ENCODE results near the gene YPEL2.

The YPEL2 gene

GRCh38 chr17:59356543-59357218 is 25.2 kb downstream of the YPEL2 start:
- DNase-seq (ENCODE audit: low read depth, low spot score): peak; percentile 43

- DNase-seq (ENCODE audit: low read depth, low spot score): peak; percentile 80
Measured at GRCh38 chr17:59357219-59357697, 25.8 kb downstream of the YPEL2 start.

DNA sequence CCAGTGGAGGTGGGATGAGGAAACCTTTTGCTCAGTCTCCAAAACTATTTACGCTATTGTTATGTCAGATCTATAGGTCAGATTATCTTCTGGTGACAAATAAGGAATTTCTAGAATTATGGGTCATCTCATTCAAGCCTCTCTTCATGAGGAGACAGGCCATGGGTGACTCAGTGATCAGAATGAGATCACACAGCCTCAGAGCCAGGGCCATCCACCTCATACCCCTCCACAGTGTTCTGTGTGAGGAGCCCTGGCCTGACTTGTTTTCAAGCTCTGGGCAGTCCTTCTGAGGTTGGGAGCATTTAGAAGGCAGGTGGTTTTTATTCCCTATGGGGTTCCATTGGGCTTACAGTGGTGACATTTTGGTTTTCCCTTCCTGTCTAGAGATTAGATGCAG is 26.5 kb downstream of the YPEL2 start:
- peak; percentile 60 for DNase-seq (ENCODE audit: low read depth, low spot score)

GRCh38 chr17:59361386-59361785 is 29.9 kb downstream of the YPEL2 start:
- no peak for DNase-seq (ENCODE audit: low read depth, low spot score)

DNA sequence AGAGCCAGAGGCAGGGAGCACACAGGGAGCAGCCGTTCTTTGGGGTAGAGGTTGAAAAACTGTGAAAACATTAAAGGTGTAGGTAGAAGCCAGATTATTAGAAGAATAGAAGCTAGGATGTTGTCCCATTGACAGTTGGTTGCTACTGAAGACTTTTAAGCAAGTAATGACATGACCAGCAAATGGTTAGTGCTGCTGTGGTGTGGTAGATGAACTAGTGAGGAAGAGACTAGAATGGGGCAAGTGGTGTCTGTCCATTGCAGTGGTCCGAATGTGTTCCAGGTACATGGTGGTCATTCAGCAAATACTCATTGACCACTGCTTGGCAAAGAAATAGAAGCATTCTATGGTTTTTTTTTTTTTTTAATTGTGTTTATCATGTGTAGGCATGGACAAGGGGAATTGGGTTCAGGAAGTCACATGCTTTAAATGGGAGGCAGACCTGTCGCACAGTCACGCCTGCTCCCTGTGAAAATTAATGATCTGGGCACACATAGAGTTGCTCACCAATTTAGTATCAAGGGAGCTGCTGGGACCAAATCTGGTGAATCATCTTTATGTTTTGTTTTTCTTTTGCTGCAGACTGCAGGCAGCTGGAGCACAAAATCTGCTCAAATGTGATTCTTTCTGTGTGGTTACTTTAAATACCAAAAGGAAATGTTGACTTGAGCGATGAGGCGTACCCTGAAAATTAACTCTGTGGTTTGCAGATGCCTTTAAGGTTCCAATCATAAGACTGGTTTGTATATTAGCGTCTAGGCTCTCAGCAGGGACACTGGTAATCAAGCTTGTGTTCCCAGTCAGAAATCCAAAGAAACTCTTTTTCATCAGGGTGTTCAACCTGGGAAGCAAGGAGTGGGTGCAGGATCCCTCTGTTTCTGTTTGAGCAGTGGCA is 30.7 kb downstream of the YPEL2 start:
- peak; percentile 90 for DNase-seq (ENCODE audit: low read depth, low spot score)

DNA sequence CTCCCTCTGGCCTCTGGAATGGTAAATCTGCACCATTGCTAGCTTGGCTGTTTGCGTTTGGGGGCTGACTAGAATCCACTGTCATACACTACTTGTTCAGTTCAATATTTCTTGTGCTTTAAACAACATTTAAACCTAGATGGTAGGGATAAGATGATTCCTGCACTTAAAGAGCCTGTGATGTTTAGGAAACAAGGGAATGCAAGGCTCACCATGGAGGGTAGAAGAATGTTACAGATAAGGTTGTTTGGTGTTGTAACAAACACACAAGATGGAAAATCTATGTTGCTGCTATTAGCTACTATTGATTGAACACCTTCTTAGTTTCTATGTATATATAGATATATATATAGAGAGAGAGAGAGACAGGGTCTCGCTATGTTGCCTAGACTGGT is 31.4 kb downstream of the YPEL2 start:
- no peak for DNase-seq (ENCODE audit: low read depth, low spot score)

GRCh38 chr17:59365383-59365981 is 34.0 kb downstream of the YPEL2 start:
- no peak for DNase-seq (ENCODE audit: low read depth, low spot score)

DNA sequence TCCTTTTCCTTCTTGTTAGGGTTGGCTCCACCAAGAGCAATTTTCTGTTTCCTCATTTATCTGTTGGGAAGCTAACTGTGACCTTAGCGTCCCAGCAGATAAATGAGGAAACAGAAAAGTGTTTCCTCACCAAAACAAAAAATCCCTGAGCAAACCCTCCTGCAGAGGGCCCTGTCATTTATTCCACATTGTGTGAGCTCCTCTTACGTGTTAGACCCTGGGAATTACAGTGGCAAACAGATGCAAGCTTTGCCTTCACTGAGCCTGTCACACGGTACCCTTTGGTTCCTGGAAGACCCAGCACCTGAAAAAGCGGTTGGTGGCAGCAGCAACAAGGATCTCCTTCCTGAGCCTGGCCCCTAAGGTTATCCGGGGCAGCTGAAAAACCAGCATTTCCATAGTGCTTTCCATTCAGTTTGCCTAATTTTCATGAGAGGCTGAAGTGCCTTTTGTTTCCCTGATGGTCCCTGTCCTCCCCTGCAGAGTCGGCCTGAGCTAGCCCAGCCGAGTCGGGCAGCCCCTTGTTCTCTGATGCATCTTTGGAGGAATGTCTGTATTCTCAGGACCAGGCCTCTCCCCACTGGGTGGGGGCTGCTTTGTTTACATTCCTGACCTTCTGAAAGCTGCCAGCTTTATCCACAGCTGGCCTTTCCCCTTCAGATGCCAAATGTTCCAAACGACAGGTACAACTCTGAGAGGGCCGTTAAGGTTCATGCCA is 34.7 kb downstream of the YPEL2 start:
- peak; percentile 64 for DNase-seq (ENCODE audit: low read depth, low spot score)

DNA sequence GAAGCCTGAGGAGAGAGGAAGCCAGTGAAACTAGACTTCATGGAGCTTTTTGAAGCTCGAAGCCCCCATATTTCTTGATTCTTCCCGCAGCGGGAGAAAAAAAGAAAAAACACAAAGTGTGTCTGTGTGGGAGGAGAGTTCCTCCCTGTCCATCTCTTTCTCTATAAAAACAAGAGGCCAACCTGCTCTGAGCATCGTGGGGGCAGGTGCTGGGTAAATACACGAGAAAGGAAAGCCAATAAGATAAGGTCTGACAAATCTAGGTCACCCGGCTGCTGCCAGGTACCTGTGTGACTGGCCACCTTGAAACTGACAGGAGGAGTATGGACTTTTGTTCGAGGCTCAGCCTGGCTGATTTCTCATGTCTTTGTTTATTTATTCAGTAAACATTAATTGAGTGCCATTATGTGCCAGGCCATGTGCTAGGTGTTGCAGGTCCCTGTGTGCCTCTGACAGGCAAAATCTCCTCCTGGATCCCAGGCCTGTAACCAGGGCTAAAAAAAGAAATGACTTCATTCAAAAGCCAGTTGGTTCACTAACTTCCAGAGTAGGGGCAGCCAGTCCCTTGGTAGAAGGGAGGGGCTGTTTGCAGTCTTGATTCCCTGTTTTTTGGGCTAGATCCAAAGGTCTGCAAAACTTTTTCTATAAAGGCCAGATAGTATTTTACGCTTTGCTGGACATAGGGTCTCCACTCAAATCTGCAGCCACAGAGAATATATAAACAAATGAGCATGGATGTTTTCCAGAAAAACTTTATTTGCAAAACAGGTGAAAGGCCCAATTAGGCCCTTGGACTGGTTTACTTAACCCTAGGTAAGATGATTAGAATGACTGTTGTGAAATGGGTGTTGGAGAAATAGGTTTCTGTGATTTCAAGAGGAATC is 35.6 kb downstream of the YPEL2 start:
- DNase-seq (ENCODE audit: low read depth, low spot score): peak; percentile 75

- no peak for DNase-seq (ENCODE audit: low read depth, low spot score)
Measured at GRCh38 chr17:59367657-59368045, 36.2 kb downstream of the YPEL2 start.

DNA sequence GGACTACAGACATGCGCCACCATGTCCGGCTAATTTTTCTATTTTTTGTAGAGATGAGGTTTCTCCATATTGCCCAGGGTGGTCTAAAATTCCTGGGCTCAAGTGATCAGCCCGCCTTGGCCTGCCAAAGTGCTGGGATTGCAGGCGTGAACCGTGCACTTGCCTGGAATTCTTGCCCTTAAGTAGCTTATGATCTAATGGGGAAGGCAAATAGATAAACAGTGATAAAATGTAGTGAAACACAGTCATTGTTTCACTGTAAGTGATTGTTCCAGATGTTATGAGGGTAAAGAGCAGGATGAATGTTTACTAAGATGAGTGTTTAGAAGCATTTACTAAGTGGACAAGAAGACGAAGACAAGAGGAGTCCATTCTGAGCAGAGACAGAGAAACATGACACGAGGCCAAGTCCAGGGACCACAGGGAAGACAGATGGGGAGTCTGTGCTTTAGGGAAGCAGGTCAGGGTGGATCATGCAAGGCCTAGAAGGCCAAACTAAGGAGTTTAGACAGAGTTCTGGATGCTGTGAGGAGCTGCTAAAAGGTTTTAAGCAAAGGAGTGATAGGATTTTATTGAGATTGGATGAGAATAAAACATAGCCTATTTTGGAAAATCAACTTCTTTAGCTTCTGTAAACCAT is 36.9 kb downstream of the YPEL2 start:
- no peak for DNase-seq (ENCODE audit: low read depth, low spot score)

DNA sequence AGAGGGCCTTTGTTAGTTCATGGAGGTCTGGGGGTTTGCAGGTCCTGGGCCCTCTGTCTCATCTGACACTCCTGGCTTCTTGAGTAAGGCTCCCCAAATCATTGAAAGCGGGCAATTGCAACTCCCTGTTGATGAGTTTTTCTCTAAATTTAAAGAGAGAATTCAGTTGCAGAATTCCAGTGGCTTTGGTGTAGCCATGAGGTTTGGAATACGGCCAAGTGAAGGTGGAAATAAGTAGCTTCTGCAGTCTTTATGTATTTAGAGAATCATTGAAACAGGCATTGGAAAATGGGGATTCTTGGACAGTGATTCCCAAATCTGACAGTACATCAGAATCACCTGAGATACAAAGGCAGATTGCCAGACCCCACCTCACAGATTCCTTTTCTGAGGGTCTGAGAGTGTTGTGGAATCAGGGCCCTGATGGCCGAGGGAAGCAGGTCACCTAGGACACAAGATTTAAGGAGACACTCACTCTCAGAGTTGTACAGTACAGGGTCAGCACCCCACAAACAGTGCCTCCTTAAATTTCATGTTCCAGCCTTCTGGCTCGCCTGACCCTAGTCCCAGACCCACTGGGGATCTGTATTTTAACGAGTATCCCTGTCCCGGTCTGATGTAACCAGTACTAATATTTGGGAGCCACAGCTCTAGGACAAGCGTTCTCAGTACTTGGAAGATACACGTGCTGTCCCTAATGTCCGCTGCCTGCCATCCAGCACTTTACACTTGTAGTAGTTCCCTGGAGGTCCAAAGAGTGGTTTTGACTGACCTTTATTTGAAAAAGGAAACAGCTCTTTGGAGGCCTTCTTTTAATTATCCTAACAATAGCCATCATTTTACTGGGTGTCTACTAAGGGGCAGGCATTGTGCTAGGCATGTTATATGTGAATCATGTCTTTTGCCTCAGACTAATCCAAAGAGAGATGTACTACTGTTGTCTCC is 37.8 kb downstream of the YPEL2 start:
- DNase-seq (ENCODE audit: low read depth, low spot score): peak; percentile 83

GRCh38 chr17:59370593-59371299 is 39.3 kb downstream of the YPEL2 start:
- DNase-seq (ENCODE audit: low read depth, low spot score): no peak

- DNase-seq (ENCODE audit: low read depth, low spot score): peak; percentile 72
Measured at GRCh38 chr17:59371416-59372100, 40.1 kb downstream of the YPEL2 start.

DNA sequence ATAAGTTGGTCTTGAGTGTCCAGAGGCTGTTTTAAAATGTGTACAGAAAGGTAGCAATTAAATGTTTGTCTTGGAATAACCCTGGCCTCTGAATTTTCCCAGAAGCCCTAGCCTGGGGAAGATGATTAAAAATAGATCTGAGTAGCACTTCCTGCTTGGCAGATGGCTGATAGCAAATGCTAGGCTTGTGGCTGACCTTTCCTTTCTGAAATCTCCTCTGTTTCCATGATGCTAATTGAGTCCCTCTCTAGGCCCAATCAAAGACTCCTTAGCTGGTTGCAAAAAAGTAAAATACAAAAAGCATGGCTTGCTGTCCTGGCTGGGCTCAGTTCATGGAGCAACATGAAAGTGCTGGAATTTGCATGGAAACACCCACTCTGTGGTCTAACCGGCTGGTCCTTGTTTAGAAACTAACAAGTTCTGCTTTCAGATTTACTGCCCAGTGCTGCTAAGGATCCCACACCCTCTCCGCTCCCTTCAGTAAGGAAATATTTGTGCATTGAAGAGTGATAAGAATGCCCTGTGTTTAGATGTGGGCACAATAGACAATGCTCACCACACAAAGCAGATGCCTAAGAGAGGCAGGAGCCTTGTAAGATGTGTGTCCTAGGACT is 40.8 kb downstream of the YPEL2 start:
- DNase-seq (ENCODE audit: low read depth, low spot score): peak; percentile 67

- no peak for DNase-seq (ENCODE audit: low read depth, low spot score)
Measured at GRCh38 chr17:59373882-59374495, 42.5 kb downstream of the YPEL2 start.

- no peak for DNase-seq (ENCODE audit: low read depth, low spot score)
Measured at GRCh38 chr17:59374612-59375011, 43.2 kb downstream of the YPEL2 start.

All from astrocyte of the hippocampus (primary cell).